Prostate gland (tissue), 2 donors: ENCODE measurements around the gene COLEC12.

Experiments
- POLR2A ChIP-seq: fragments of 450-650 bp; IDR thresholded peaks from one replicate; pipeline ENCODE4 v1.6.1; 2016; ENCODE audit warnings: antibody characterized with exemption, mild to moderate bottlenecking
- POLR2AphosphoS5 ChIP-seq: sonication (generic); formaldehyde crosslinking; IDR thresholded peaks from one replicate; pipeline ENCODE4 v1.6.1; 2017; ENCODE audit warnings: antibody characterized with exemption
- TF ChIP-seq, protein P1 (sequence below), 4 experiments: fragments of 200-600 bp in 2 of 4; fragments of 450-650 bp in 2 of 4; sonication (generic) in 2 of 4; IDR thresholded peaks; 1 replicate in 3 of 4; 2 replicates in 1 of 4; pipeline ENCODE4 v1.5.1; 2016 to 2019; ENCODE audit warnings: antibody characterized with exemption in 4 of 4, mild to moderate bottlenecking in 2 of 4, moderate library complexity in 2 of 4

DNA sequence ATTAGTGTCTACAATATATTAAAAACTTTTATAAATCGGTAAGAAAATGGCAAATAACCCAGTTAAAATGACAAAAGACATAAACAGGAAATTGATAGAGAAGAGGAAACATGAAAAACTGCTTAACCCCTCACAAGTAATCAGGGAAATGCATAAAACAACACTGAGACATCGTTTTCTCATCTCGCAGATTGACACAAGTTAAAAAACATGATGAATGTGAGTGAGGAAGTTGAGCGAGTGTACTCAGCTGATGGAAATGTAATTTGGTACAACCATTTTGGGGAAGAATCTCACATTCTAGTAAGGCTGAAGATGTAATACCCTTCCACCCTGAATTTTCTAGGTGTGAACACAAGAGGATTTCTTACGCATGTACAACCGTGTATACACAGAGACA lies 214.7 kb downstream of the COLEC12 start:
- TF ChIP-seq, protein P1, sequence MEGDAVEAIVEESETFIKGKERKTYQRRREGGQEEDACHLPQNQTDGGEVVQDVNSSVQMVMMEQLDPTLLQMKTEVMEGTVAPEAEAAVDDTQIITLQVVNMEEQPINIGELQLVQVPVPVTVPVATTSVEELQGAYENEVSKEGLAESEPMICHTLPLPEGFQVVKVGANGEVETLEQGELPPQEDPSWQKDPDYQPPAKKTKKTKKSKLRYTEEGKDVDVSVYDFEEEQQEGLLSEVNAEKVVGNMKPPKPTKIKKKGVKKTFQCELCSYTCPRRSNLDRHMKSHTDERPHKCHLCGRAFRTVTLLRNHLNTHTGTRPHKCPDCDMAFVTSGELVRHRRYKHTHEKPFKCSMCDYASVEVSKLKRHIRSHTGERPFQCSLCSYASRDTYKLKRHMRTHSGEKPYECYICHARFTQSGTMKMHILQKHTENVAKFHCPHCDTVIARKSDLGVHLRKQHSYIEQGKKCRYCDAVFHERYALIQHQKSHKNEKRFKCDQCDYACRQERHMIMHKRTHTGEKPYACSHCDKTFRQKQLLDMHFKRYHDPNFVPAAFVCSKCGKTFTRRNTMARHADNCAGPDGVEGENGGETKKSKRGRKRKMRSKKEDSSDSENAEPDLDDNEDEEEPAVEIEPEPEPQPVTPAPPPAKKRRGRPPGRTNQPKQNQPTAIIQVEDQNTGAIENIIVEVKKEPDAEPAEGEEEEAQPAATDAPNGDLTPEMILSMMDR (IDR thresholded peaks at IDR 0.05): no peak
- TF ChIP-seq POLR2A (no peak), POLR2AphosphoS5 (no peak)
